CD4-positive, alpha-beta memory T cell (primary cell): ENCODE measurements around the gene SPEM1. TPM values are rescaled to one million over a fixed set of nuclear protein-coding genes. Genes with fewer than 3 reads are reported as not detected.

Source experiments
- CTCF ChIA-PET: fragments of 350-600 bp; sonication (Branson Sonifier 250); formaldehyde crosslinking; loops from one replicate; lab custom pipeline; 2021; ENCODE audit warnings: inconsistent platforms; ENCODE audit not compliant: partially characterized antibody; lab: Charles Lee
- POLR2A ChIA-PET: fragments of 350-600 bp; sonication (Branson Sonifier 250); formaldehyde crosslinking; loops from one replicate; lab custom pipeline; 2021; ENCODE audit not compliant: partially characterized antibody; lab: Charles Lee
- DNase-seq, 5 donors: peaks; one replicate each; pipeline versions ENCODE4 v3.0.0 to v3.0.0-alpha.2; 2020 to 2022; ENCODE audit warnings: mixed read lengths in 1 of 5
- H3K27ac ChIP-seq: one replicate; pipeline ENCODE4 v1.7.0; 2013; ENCODE audit warnings: low read depth, low read length
- H3K27me3 ChIP-seq: 2 replicates; pipeline ENCODE4 v1.7.0; 2013; ENCODE audit warnings: mild to moderate bottlenecking, low read length, moderate library complexity; ENCODE audit not compliant: insufficient read depth
- H3K36me3 ChIP-seq: 2 replicates; pipeline ENCODE4 v1.7.0; 2013; ENCODE audit warnings: mild to moderate bottlenecking, low read length, moderate library complexity; ENCODE audit not compliant: insufficient read depth
- H3K4me1 ChIP-seq: 2 replicates; pipeline ENCODE4 v1.7.0; 2013; ENCODE audit warnings: mild to moderate bottlenecking, low read length, moderate library complexity; ENCODE audit not compliant: insufficient read depth
- H3K4me3 ChIP-seq, 2 donors: one replicate each; pipeline ENCODE4 v1.7.0; 2013; ENCODE audit warnings: low read length in 2 of 2, mild to moderate bottlenecking in 1 of 2
- H3K9me3 ChIP-seq, 2 donors: one replicate each; pipeline ENCODE4 v1.7.0; 2013; ENCODE audit warnings: low read length in 2 of 2, control low read depth in 1 of 2; ENCODE audit not compliant: control insufficient read depth in 1 of 2
- H3K27ac Mint-ChIP-seq, 7 donors: one replicate each; pipeline ENCODE4 v1.8.0; 2020 to 2021; ENCODE audit warnings: mixed read lengths in 7 of 7, mild to moderate bottlenecking in 6 of 7, inconsistent platforms in 3 of 7, moderate library complexity in 3 of 7
- H3K27me3 Mint-ChIP-seq, 2 donors: one replicate each; pipeline ENCODE4 v1.8.0; 2020 to 2021; ENCODE audit warnings: mixed read lengths in 2 of 2
- H3K36me3 Mint-ChIP-seq, 2 donors: one replicate each; pipeline ENCODE4 v1.8.0; 2020 to 2021; ENCODE audit warnings: mixed read lengths in 2 of 2, inconsistent platforms in 1 of 2, mild to moderate bottlenecking in 1 of 2
- H3K4me1 Mint-ChIP-seq, 4 donors: one replicate each; pipeline ENCODE4 v1.8.0; 2020 to 2021; ENCODE audit warnings: mixed read lengths in 4 of 4, mild to moderate bottlenecking in 1 of 4
- H3K4me3 Mint-ChIP-seq, 8 donors: one replicate each; pipeline ENCODE4 v1.8.0; 2020 to 2021; ENCODE audit warnings: mixed read lengths in 8 of 8, mild to moderate bottlenecking in 7 of 8, moderate library complexity in 6 of 8, inconsistent platforms in 3 of 8
- H3K9me3 Mint-ChIP-seq, 8 donors: one replicate each; pipeline ENCODE4 v1.8.0; 2020 to 2021; ENCODE audit warnings: mixed read lengths in 8 of 8, mild to moderate bottlenecking in 5 of 8, inconsistent platforms in 3 of 8, moderate library complexity in 1 of 8
- intact Hi-C: fragments of 100-400 bp; cut with micrococcal nuclease; formaldehyde crosslinking; loops from one replicate; pipeline ENCODE4 v1.15.1; 2023
- polyA plus RNA-seq, 2 donors: library from polyadenylated mRNA; unstranded; fragments of 300-500 nt; fragmentation: Illumina TruSeq; gene quantifications; one replicate each; pipeline ENCODE4 v1.2.3, GENCODE V29; 2021
- total RNA-seq, 2 experiments: library from RNA; stranded (reverse); gene quantifications; one replicate each; pipeline ENCODE4 v1.2.3, GENCODE V29; 2021

Gene SPEM1
- total and polyA plus RNA-seq, 4 experiments from 2014 or later, result not detected

DNA sequence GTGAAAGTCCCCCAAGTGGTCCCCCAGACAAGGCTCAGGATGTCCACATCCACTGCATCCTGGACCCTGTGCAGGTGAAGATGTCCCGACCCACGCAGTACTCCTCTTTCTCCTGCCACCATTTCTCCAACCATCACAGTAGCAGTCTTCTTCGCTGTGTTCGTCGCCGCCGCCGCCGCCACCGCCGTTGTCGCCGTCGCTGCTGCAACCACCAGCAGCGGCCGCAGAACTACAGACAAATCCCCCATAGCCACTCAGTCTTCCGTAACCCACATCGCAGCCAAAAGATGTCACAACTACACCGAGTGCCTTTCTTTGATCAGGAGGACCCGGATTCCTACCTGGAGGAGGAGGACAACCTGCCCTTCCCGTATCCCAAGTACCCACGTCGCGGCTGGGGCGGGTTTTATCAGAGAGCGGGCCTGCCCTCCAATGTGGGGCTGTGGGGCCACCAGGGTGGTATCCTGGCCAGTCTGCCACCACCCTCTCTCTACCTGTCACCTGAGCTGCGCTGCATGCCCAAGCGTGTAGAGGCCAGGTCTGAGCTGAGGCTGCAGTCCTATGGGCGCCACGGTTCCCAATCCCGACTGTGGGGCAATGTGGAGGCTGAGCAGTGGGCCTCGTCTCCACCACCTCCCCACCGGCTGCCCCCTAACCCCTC, 6.2 kb downstream of the SPEM1 start:
- intact Hi-C loops, result no loop called here
- Histone ChIP-seq H3K4me1 (no peaks in the 10 kb centered on the region), H3K4me3 (no peak overlapping the region), H3K36me3 (no peaks in the 10 kb centered on the region), H3K27me3 (no peaks in the 10 kb centered on the region), H3K27ac (no peak overlapping the region), H3K9me3 (no peaks in the 10 kb centered on the region)
- DNase-seq, result peak in 1 of 5 donors; percentile 2
- peaks cover 0 to 1% of the 10 kb centered on the region in 2 donors for H3K27me3 Mint-ChIP-seq
- CTCF ChIA-PET, result interaction anchor here (0.5 to 1.1 kb wide), 2 partner anchors 10 to 193 kb away, joined by 3 to 4 read pairs; no protein-coding TSS in a partner anchor
- POLR2A ChIA-PET, result no interaction called here
- no peaks in the 10 kb centered on the region for H3K9me3 Mint-ChIP-seq
- no peak overlapping the region for H3K27ac Mint-ChIP-seq
- H3K4me1 Mint-ChIP-seq, result peaks cover 0 to 4% (median 0%) of the 10 kb centered on the region in 4 donors
- H3K36me3 Mint-ChIP-seq, result no peaks in the 10 kb centered on the region
- H3K4me3 Mint-ChIP-seq, result no peak overlapping the region

DNA sequence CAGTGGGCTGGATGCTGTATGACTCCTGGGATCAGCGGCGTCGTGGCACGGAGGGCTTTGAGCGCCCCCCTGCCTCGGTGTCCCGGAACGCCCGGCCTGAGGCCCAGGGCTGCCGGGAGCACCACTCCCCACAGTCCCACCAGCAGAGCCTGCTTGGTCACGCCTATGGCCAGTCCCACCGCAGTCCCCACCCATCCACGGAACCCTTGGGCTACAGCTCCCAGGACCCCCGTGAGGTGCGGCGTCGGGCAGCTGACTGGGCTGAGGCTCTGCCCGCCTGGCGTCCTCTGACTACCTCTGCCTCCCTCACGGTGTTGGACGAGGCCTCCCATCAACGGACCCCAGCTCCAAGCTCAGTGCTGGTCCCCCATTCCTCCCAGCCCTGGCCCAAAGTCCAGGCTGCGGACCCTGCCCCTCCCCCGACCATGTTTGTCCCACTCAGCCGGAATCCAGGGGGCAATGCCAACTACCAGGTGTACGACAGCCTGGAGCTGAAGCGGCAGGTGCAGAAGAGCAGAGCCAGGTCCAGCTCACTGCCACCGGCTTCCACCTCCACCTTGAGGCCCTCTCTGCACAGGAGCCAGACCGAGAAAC, 6.9 kb downstream of the SPEM1 start:
- Histone ChIP-seq H3K36me3 (no peaks in the 10 kb centered on the region), H3K27me3 (no peaks in the 10 kb centered on the region), H3K27ac (no peak overlapping the region), H3K4me3 (no peak overlapping the region), H3K9me3 (no peaks in the 10 kb centered on the region), H3K4me1 (no peaks in the 10 kb centered on the region)
- no peaks in the 10 kb centered on the region for H3K9me3 Mint-ChIP-seq
- peak in 1 of 5 donors; percentile 17 for DNase-seq
- ChIA-PET CTCF (interaction anchor here (0.5 to 1.1 kb wide), 2 partner anchors 9 to 192 kb away, joined by 3 to 4 read pairs; no protein-coding TSS in a partner anchor), POLR2A (interaction anchor here (0.6 kb wide), 1 partner anchor 29 kb away, joined by 3 read pairs; no protein-coding TSS in a partner anchor)
- intact Hi-C loops, result no loop called here
- H3K4me1 Mint-ChIP-seq, result peaks cover 0 to 4% (median 0%) of the 10 kb centered on the region in 4 donors
- H3K36me3 Mint-ChIP-seq, result no peaks in the 10 kb centered on the region
- H3K4me3 Mint-ChIP-seq, result no peak overlapping the region
- H3K27me3 Mint-ChIP-seq, result peaks cover 0 to 1% of the 10 kb centered on the region in 2 donors
- H3K27ac Mint-ChIP-seq, result no peak overlapping the region

GRCh38 chr17:7427549-7427948, 7.4 kb downstream of the SPEM1 start:
- Histone ChIP-seq H3K27me3 (no peaks in the 10 kb centered on the region), H3K27ac (no peak overlapping the region), H3K4me3 (no peak overlapping the region), H3K9me3 (no peaks in the 10 kb centered on the region), H3K36me3 (no peaks in the 10 kb centered on the region), H3K4me1 (no peaks in the 10 kb centered on the region)
- intact Hi-C loops, result no loop called here
- Mint-ChIP-seq H3K4me3 (no peak overlapping the region), H3K27ac (peak overlapping the region in 1 of 7 donors; percentile 44), H3K4me1 (peaks cover 0 to 4% (median 0%) of the 10 kb centered on the region in 4 donors), H3K27me3 (peaks cover 0 to 1% of the 10 kb centered on the region in 2 donors), H3K36me3 (no peaks in the 10 kb centered on the region), H3K9me3 (no peaks in the 10 kb centered on the region)
- CTCF ChIA-PET, result interaction anchor here (1.1 kb wide), 1 partner anchor 9 kb away, joined by 4 read pairs; no protein-coding TSS in a partner anchor
- POLR2A ChIA-PET, result interaction anchor here (0.6 kb wide), 1 partner anchor 28 kb away, joined by 3 read pairs; no protein-coding TSS in a partner anchor
- peak in 1 of 5 donors; percentile 1 for DNase-seq

- H3K4me3 ChIP-seq, result no peak within 1 kb of the TSS
- H3K4me3 Mint-ChIP-seq, result no peak within 1 kb of the TSS
- CTCF ChIA-PET, result no interaction called here
- peak in 1 of 5 donors; percentile 14 for DNase-seq
- no peaks in the 10 kb centered on the region for H3K9me3 ChIP-seq
- H3K27ac Mint-ChIP-seq, result peak within 1 kb of the TSS in 5 of 7 donors; percentile 19 to 76 (median 44)
- H3K27me3 Mint-ChIP-seq, result peaks cover 0 to 1% of the 10 kb centered on the region in 2 donors
- no peak within 1 kb of the TSS for H3K27ac ChIP-seq
- H3K27me3 ChIP-seq, result no peaks in the 10 kb centered on the region
- POLR2A ChIA-PET, result interaction anchor here (1.2 kb wide), 1 partner anchor 44 kb away, joined by 3 read pairs; no protein-coding TSS in a partner anchor
- H3K9me3 Mint-ChIP-seq, result no peaks in the 10 kb centered on the region
- peaks cover 0 to 4% (median 0%) of the 10 kb centered on the region in 4 donors for H3K4me1 Mint-ChIP-seq
- no peaks in the 10 kb centered on the region for H3K36me3 ChIP-seq
- intact Hi-C loops, result no loop called here
- no peaks in the 10 kb centered on the region for H3K36me3 Mint-ChIP-seq
- H3K4me1 ChIP-seq, result no peaks in the 10 kb centered on the region
Observed at GRCh38 chr17:7428557-7428956, 8.4 kb downstream of the SPEM1 start, which contains the start of gene SPEM3. Gene SPEM3 (plus strand): TSS chr17:7428857. CDS start chr17:7428903, 46 bp downstream.

- intact Hi-C loops, result no loop called here
- POLR2A ChIA-PET, result no interaction called here
- Mint-ChIP-seq H3K4me1 (no peaks in the 10 kb centered on the region), H3K9me3 (no peaks in the 10 kb centered on the region), H3K27me3 (peaks cover 0 to 1% of the 10 kb centered on the region in 2 donors), H3K4me3 (no peak overlapping the region), H3K27ac (no peak overlapping the region), H3K36me3 (no peaks in the 10 kb centered on the region)
- no peak overlapping the region for H3K27ac ChIP-seq
- H3K4me1 ChIP-seq, result no peaks in the 10 kb centered on the region
- CTCF ChIA-PET, result interaction anchor here (0.5 kb wide), 1 partner anchor 112 kb away, joined by 3 read pairs; no protein-coding TSS in a partner anchor
- H3K27me3 ChIP-seq, result no peaks in the 10 kb centered on the region
- H3K36me3 ChIP-seq, result no peaks in the 10 kb centered on the region
- peak in 1 of 5 donors; percentile 11 for DNase-seq
- no peaks in the 10 kb centered on the region for H3K9me3 ChIP-seq
- H3K4me3 ChIP-seq, result no peak overlapping the region
Observed at GRCh38 chr17:7429722-7430121, 9.6 kb downstream of the SPEM1 start.

DNA sequence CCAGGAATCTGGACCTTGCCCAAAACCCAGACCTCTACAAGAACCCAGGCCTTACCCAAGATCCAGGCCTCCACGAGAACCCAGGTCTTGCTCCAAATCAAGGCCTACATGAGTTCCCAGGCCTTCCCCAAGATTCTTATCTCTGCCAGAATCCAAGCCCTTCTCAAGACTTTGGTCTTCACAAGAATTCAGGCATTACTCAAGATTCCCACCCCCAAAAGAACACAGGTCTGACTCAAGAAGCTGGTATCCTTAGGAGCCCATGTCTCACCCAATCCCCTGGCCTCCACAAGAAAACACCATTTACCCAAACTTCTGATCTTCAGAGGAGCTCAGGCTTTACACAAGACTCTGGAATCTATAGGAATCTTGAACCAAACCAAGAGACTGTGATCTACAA, 11.1 kb downstream of the SPEM1 start:
- H3K4me3 ChIP-seq, result no peak overlapping the region
- ChIA-PET CTCF (no interaction called here), POLR2A (interaction anchor here (0.6 kb wide), 1 partner anchor 53 kb away, joined by 3 read pairs; the partner anchor contains the start of gene POLR2A)
- H3K27ac Mint-ChIP-seq, result no peak overlapping the region
- intact Hi-C loops, result no loop called here
- peaks cover 5% of the 10 kb centered on the region for H3K4me1 ChIP-seq
- peaks cover 5 to 14% (median 8%) of the 10 kb centered on the region in 4 donors for H3K4me1 Mint-ChIP-seq
- DNase-seq, result peak in 1 of 5 donors; percentile 7
- H3K27ac ChIP-seq, result no peak overlapping the region
- H3K27me3 ChIP-seq, result no peaks in the 10 kb centered on the region
- H3K4me3 Mint-ChIP-seq, result no peak overlapping the region
- no peaks in the 10 kb centered on the region for H3K27me3 Mint-ChIP-seq
- no peaks in the 10 kb centered on the region for H3K36me3 ChIP-seq
- H3K36me3 Mint-ChIP-seq, result peaks cover 0 to 7% of the 10 kb centered on the region in 2 donors
- no peaks in the 10 kb centered on the region for H3K9me3 ChIP-seq
- no peaks in the 10 kb centered on the region for H3K9me3 Mint-ChIP-seq

DNA sequence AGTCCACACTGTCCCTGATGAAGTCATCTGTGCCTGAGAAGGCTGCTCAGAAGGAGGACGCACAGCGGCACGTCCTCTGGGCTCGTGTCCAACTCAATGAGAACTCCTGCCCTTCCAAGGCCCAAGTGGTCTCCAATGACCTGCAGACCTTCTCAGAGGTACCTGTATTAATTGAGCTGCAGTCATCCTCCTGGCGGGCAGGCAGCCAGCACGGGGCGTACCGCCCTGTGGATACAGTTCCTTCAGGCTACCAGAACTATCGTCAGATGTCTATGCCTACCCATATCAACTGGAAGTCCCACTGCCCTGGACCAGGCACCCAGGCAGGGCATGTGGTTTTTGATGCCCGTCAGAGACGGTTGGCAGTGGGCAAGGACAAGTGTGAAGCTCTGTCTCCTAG, 12.2 kb downstream of the SPEM1 start:
- ChIA-PET POLR2A (interaction anchor here (1.2 kb wide), 2 partner anchors 48 to 129 kb away, joined by 3 read pairs; partner anchors contain the start of gene SENP3), CTCF (interaction anchor here (1.2 kb wide), 1 partner anchor 76 kb away, joined by 5 read pairs; no protein-coding TSS in a partner anchor)
- intact Hi-C loops, result no loop called here

More for the DNA sequence above, 12.2 kb downstream of the SPEM1 start:
- Histone ChIP-seq H3K9me3 (no peaks in the 10 kb centered on the region), H3K27me3 (no peaks in the 10 kb centered on the region), H3K4me1 (peaks cover 11% of the 10 kb centered on the region), H3K36me3 (no peaks in the 10 kb centered on the region), H3K4me3 (no peak overlapping the region), H3K27ac (no peak overlapping the region)
- peak overlapping the region in 1 of 7 donors; percentile 9 for H3K27ac Mint-ChIP-seq
- no peaks in the 10 kb centered on the region for H3K27me3 Mint-ChIP-seq
- H3K4me3 Mint-ChIP-seq, result no peak overlapping the region
- peak in 1 of 5 donors; percentile 10 for DNase-seq
- peaks cover 0 to 9% of the 10 kb centered on the region in 2 donors for H3K36me3 Mint-ChIP-seq
- H3K4me1 Mint-ChIP-seq, result peaks cover 7 to 22% (median 14%) of the 10 kb centered on the region in 4 donors
- H3K9me3 Mint-ChIP-seq, result no peaks in the 10 kb centered on the region
